ENCODE data around the gene FGF3.

DNA sequence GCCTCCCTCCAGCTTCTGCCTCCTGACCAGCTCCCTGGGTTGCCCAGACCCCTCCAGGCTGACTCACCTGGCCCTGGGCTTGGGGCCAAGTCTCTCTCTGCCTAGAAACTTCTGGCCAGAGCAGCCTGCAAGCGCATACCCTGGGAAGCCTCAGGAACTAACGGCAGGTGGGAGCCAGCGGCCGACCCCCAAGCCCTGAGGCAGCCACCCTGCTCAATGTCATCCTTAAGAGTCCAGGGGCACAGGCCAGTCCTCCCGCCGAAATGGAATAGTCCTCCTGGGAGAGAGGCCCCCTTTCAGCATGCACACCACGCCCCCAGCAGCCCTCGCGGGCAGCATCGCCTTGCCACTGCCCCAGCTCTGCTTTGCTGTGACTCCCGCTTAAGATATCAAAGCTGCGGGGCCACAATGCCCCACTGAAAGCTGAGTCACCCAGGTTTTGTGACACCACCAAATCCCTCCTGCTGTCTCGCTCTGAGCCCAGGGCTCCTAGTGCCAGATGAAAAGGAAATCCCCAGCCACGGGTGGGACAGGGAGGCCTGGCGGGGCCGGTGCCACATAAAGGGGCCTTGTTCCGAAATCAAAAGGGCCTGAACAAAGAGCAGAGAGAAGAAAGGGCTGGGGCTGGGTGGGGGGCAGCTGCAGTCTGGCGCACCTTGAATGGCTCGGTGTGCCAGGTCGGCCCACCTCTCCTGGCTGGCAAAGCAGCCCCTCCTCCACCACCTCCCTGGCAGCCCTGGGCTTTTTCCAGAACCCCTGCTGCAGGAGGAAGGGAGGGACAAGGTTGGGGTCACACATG lies 21.4 kb upstream of the FGF3 start:
- TF ChIP-seq, protein P1, sequence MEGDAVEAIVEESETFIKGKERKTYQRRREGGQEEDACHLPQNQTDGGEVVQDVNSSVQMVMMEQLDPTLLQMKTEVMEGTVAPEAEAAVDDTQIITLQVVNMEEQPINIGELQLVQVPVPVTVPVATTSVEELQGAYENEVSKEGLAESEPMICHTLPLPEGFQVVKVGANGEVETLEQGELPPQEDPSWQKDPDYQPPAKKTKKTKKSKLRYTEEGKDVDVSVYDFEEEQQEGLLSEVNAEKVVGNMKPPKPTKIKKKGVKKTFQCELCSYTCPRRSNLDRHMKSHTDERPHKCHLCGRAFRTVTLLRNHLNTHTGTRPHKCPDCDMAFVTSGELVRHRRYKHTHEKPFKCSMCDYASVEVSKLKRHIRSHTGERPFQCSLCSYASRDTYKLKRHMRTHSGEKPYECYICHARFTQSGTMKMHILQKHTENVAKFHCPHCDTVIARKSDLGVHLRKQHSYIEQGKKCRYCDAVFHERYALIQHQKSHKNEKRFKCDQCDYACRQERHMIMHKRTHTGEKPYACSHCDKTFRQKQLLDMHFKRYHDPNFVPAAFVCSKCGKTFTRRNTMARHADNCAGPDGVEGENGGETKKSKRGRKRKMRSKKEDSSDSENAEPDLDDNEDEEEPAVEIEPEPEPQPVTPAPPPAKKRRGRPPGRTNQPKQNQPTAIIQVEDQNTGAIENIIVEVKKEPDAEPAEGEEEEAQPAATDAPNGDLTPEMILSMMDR (IDR thresholded peaks at IDR 0.05; ENCODE audit: borderline replicate concordance, extremely low read depth, low read length, poor library complexity, severe bottlenecking): no peak
- TF ChIP-seq EZH2 (IDR thresholded peaks at IDR 0.05; ENCODE audit: borderline replicate concordance, low read depth, low read length, severe bottlenecking): no peak
